Cardiac fibroblast (primary cell): Measurements from ENCODE around the gene EPHX1.
A peak's percentile ranks its signal among the peaks of the same experiment; 100 is the strongest.
"Not testable (repeated sequence)": the region's sequence is repeated elsewhere in the genome, so short reads cannot be mapped to it uniquely, and the experiment has no call there.

Source experiments
- DNase-seq, 2 donors: peaks; one replicate each; pipeline versions ENCODE4 v3.0.0 to v3.0.0-alpha.2; 2010; ENCODE audit warnings: low read depth in 2 of 2
- H3K4me3 ChIP-seq, 2 donors: replicated peaks in 1 of 2; 1 replicate in 1 of 2; 2 replicates in 1 of 2; pipeline ENCODE4 v1.5.1; 2011; ENCODE audit warnings: low read depth in 2 of 2, low read length in 2 of 2, mild to moderate bottlenecking in 2 of 2, moderate library complexity in 1 of 2
- CTCF ChIP-seq: IDR thresholded peaks from one replicate; pipeline ENCODE4 v1.5.1; 2011; ENCODE audit warnings: low read depth, mild to moderate bottlenecking, low read length, inconsistent platforms

Gene EPHX1

GRCh38 chr1:225882694-225883615, 73.0 kb downstream of the EPHX1 start:
- TF ChIP-seq CTCF = no peak
- peak overlapping the region; percentile 99 for H3K4me3 ChIP-seq
- DNase-seq = peak; percentile 54 to 55

DNA sequence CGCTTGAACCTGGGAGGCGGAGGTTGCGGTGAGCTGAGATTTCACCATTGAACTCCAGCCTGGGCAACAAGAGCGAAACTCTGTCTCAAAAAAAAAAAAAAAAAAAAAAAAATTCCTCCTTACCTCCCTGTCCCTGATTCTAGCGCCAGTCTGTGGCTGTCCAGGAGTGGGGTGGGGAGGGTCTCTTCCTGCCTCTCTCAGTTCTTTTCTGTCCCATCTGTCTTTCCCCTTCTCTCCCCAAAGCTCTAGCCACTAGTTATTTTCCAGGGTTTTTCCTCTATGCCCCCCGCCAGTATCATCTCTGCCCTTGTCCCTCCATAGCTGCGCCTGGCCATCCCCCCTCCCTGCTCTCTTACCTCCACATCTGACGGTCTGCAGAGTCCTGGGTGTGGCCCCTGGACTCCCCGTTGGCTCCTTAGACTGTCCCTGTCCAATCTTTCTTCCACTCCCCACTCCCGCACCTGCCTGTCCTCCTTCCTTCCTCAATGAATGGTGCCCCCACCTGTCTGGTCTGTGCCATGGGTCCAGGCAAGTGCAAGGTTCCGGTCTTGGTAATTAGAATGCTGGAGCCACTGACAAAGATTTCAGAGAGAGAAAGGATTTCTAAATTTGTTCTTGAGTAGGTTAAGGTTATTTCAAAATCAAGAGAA, 73.8 kb downstream of the EPHX1 start:
- no peak overlapping the region for H3K4me3 ChIP-seq

DNA sequence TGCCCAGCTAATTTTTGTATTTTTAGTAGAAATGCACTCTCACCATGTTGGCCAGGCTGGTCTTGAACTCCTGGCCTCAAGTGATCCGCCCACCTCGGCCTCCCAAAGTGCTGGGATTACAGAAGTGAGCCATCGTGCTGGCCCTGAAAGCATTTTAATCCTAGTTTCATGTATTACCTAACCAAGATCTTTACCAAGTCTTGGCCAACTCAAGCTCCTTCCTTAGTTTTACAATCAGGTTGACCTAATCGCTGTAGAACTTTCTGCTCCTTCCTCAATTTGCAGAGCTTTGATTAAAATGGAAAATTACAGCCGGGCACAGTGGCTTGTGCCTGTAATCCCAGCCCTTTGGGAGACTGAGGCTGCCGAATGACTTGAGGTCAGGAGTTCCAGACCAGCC, 75.4 kb downstream of the EPHX1 start:
- DNase-seq = no peak
- no peak for TF ChIP-seq CTCF
- H3K4me3 ChIP-seq = no peak overlapping the region

More for the DNA sequence above, 73.8 kb downstream of the EPHX1 start:
- DNase-seq = no peak
- TF ChIP-seq CTCF = no peak

- no peak overlapping the region for H3K4me3 ChIP-seq
- no peak for DNase-seq
- TF ChIP-seq CTCF = no peak
These were observed 76.5 kb downstream of the EPHX1 start for GRCh38 chr1:225886159-225887029.

DNA sequence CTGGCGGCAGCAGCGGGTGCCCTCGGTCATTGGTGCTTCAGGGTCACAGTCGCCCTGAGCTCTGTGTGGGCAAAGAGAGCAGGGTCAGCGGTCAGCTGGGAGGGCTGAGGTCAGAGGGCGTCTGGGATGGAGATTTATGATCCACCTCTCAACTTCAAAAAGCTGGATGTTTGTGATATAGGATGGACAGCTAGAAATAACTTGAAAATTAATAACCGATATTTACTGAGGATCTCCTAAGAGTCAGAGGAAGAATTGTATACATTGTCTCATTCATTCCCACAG, 77.0 kb downstream of the EPHX1 start:
- no peak overlapping the region for H3K4me3 ChIP-seq
- no peak for TF ChIP-seq CTCF
- DNase-seq = no peak

GRCh38 chr1:225887554-225888288, 77.8 kb downstream of the EPHX1 start:
- DNase-seq, H3K4me3 ChIP-seq: not testable (repeated sequence)
